Fibroblast of skin of back (primary cell): Measurements from ENCODE around the gene RAPGEF2.

Source experiments
- DNase-seq: peaks from one replicate; pipeline ENCODE4 v3.0.0-alpha.2; 2013

The RAPGEF2 gene

GRCh38 chr4:159334461-159334860 lies 231.6 kb downstream of the RAPGEF2 start:
- no peak for DNase-seq

- DNase-seq = peak; percentile 57
These were observed 234.2 kb downstream of the RAPGEF2 start for GRCh38 chr4:159337041-159337440.

DNA sequence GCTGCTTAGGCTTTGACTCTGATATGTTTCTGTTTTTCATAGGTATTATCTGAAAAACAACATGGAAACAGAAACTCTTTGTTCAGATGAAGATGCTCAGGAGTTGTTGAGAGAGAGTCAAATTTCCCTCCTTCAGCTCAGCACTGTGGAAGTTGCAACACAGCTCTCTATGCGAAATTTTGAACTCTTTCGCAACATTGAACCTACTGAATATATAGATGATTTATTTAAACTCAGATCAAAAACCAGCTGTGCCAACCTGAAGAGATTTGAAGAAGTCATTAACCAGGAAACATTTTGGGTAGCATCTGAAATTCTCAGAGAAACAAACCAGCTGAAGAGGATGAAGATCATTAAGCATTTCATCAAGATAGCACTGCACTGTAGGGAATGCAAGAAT lies 238.6 kb downstream of the RAPGEF2 start:
- DNase-seq = no peak

DNA sequence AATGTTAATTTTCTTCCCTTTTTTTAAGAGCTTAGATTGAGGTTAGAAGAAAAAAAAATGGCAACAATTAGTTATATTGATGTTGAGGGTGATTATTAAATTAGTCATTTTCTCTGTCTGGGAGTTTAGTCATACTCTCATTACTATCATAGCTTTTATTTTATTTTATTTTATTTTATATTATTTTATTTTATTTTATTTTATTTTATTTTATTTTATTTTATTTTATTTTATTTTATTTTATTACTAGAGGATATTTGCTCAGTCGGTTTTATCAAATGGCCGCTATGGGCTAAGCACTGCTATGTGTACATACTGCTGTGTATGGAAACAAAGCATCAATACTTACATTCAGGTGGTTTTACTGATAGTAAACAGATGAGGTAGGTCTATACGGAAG lies 239.5 kb downstream of the RAPGEF2 start:
- DNase-seq = no peak

DNA sequence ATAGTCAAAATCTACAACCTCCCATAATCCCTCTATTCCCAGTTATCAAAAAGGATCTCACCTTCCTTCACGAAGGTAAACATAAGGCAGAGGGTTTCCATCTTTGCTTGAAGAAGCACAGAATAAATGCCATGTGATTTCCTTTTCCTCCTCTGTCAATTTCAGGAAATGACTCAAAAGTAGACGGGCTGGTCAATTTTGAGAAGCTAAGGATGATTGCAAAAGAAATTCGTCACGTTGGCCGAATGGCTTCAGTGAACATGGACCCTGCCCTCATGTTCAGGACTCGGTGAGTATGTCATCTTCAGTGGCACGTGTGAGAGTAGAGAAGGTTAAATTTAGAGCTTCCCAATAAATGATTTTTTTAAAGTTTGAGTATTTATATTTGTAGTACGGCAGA lies 240.2 kb downstream of the RAPGEF2 start:
- DNase-seq = no peak

DNA sequence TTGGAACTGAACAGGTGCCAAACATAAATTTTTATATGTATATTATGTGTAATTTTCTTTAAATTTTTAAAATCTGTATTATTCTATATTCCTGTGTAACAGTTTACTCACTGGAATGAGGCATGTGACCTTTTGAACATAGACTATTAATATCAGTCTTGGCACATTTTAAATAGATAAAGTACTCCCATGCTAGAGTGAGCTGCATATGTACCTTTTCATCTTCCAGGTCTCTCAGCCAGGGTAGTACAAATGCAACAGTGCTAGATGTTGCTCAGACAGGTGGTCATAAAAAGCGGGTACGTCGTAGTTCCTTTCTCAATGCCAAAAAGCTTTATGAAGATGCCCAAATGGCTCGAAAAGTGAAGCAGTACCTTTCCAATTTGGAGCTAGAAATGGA lies 242.0 kb downstream of the RAPGEF2 start:
- no peak for DNase-seq

DNA sequence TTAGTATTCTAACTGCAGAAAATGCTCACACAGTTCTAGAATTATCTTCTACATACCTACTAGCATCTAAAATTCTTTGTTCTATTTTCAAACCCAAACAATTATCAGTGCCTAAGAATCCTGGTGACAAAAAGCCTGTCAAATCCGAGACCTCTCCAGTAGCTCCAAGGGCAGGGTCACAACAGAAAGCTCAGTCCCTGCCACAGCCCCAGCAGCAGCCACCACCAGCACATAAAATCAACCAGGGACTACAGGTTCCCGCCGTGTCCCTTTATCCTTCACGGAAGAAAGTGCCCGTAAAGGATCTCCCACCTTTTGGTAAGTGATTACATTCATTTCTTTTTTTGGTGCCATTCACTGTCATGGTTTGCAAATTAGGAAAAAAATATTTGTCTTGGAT lies 243.8 kb downstream of the RAPGEF2 start:
- no peak for DNase-seq

- no peak for DNase-seq
These were observed 244.9 kb downstream of the RAPGEF2 start for GRCh38 chr4:159347813-159348212.

DNA sequence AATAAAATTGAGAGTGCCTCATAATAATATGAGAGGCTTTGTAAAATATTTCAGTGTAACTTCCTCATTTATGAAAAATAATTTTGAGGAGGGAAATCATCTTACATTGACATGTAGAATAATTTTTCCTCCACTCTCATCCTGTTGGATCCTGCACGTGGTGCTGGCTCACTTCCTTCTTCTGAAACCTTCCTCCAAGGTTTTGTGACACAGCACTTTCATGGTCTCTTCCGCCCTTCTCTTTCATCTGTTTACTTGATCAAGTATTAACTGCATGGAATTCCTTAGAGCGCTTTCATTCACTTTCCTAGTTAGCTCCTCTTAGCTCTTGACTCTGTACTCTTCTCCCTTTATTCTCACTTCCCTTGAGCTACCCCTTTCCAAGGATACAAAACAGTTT lies 246.5 kb downstream of the RAPGEF2 start:
- DNase-seq = no peak

DNA sequence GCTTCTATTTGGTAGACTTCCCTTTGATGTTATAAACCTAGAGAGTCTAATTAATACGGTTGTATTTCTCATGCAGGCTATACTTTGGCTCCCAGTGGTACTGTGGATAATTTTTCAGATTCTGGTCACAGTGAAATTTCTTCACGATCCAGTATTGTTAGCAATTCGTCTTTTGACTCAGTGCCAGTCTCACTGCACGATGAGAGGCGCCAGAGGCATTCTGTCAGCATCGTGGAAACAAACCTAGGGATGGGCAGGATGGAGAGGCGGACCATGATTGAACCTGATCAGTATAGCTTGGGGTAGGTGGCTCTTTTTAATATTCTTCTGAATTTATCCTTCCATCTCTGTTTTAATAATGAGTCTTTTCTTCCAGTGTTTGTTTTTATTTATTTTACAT lies 249.7 kb downstream of the RAPGEF2 start:
- DNase-seq = no peak

DNA sequence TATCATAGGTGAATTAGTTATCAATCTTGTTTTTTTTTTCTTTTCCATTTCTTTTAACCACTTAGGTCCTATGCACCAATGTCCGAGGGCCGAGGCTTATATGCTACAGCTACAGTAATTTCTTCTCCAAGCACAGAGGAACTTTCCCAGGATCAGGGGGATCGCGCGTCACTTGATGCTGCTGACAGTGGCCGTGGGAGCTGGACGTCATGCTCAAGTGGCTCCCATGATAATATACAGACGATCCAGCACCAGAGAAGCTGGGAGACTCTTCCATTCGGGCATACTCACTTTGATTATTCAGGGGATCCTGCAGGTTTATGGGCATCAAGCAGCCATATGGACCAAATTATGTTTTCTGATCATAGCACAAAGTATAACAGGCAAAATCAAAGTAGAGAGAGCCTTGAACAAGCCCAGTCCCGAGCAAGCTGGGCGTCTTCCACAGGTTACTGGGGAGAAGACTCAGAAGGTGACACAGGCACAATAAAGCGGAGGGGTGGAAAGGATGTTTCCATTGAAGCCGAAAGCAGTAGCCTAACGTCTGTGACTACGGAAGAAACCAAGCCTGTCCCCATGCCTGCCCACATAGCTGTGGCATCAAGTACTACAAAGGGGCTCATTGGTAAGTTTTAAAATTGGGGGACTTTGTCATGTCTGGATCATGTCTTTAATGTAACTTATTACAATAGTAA lies 250.7 kb downstream of the RAPGEF2 start:
- no peak for DNase-seq

GRCh38 chr4:159355466-159355865 lies 252.6 kb downstream of the RAPGEF2 start:
- DNase-seq = no peak

- no peak for DNase-seq
These were observed 254.5 kb downstream of the RAPGEF2 start for GRCh38 chr4:159357350-159357749.

DNA sequence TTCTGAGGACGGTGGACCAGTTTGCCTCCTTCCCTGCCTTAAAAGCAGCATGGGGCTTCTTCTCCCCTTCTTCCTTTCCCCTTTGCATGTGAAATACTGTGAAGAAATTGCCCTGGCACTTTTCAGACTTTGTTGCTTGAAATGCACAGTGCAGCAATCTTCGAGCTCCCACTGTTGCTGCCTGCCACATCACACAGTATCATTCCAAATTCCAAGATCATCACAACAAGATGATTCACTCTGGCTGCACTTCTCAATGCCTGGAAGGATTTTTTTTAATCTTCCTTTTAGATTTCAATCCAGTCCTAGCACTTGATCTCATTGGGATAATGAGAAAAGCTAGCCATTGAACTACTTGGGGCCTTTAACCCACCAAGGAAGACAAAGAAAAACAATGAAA lies 255.3 kb downstream of the RAPGEF2 start:
- peak; percentile 85 for DNase-seq

GRCh38 chr4:159360549-159360948 lies 257.7 kb downstream of the RAPGEF2 start:
- peak; percentile 88 for DNase-seq

DNA sequence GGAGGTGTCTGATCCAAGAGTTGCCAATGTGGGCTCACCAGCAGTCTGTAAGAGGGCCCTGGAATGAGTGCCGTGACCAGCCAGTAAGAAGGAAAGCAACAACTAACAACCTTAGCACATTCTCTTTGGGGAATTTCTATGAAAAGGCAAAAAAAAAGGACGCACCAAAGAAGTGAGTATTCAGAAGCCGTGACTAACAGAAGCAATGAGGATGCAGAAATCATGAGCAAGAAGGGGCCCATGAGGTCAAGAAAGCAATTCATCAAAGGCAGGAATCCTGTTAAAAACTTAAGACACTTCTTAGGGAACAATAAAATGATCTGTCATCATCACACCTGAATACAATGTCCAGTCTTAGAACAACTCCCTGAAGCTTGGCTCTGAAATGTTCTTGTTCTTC lies 260.5 kb downstream of the RAPGEF2 start:
- DNase-seq = no peak

GRCh38 chr4:159366966-159367780 lies 264.3 kb downstream of the RAPGEF2 start:
- peak; percentile 67 for DNase-seq

GRCh38 chr4:159367781-159368080 lies 264.9 kb downstream of the RAPGEF2 start:
- DNase-seq = no peak

- DNase-seq = peak; percentile 40
These were observed 265.4 kb downstream of the RAPGEF2 start for GRCh38 chr4:159368320-159368719.

DNA sequence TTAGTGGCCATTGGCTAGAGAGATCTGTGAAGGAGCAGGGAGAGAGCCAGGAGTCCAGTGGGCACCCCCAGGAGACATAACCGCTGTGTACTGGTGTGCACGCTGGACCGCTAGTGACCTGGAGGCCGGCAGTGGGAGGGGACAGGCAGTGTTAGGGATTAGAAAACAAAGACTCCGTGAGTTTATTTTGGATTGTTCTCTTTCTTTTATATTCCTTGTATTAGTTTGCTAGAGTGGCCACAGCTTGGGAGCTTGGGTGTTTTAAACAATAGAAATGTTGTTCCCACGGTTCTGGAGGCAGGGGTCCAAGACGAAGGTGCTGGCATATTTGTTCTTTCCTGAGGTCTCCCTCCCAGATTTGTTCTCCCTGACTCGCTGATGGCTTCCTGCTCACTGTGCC lies 266.4 kb downstream of the RAPGEF2 start:
- no peak for DNase-seq

- no peak for DNase-seq
These were observed 267.4 kb downstream of the RAPGEF2 start for GRCh38 chr4:159370286-159370685.

DNA sequence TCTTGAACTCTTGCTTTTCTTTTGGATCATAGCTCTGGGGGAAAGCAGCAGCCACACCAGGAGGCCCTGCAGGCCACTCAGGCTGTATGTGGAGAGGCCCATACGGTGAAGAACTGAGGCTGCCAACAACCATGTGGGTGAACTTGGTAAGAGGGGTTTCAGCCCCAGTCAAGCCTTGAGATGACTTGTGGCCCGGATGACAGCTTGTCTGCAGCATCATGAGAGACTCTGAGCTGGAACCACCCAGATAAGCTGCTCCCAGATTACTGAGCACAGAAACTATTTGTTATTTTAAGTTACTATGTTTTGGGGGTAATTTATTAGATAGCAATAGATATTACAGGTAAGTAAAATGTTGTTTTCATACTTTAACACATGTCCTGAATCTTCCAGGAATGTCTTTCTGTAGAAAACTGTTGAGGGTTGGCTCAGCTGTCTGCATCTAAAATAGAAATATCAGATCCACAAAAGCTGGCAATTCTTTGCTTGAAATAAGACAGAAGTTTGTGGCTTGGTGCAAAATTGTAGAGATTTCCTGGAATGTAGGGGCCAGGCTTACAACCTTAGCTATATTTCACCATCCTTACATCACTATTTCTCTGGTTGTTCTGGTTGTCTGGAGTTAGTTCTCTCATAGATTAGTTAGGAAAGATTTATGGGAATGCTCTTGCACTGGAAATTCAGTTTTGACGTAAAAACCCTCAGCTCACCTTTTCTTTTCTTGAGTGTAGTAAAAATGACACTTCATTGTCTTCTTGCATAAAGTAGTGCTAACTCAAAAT lies 272.1 kb downstream of the RAPGEF2 start:
- DNase-seq = peak; percentile 76

DNA sequence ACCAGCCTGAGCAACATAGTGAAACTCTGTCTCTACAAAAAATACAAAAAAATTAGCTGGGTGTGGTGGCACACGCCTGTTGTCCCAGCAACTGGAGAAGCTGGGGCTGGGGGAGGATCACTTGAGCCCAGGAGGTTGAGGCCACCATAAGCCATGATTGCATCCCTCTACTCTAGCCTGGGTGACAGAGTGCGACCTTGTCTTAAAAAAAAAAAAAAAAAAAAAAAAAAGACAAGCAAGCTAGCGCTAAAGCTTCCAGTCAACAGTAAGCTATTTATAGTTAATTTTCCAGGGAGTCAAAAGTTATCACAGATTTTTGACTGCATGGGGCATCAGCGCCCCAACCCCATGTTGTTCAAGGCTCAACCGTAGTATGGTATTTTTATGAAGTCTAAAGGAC lies 273.4 kb downstream of the RAPGEF2 start:
- no peak for DNase-seq
